ENCODE measurements around the gene NSRP1.

NSRP1 gene

GRCh38 chr17:30219315-30219714, 102.7 kb downstream of the NSRP1 start:
- no peak overlapping the region for H3K27ac ChIP-seq
- TF ChIP-seq Cebpa-rat (IDR thresholded peaks at IDR 0.05), result no peak
- no peak overlapping the region for H3K4me3 ChIP-seq
- no peaks in the 10 kb centered on the region for H3K36me3 ChIP-seq
- H3K9me3 ChIP-seq (replicated peaks in 1 of 11), result no peaks in the 10 kb centered on the region
- H3K27me3 ChIP-seq, result no peaks in the 10 kb centered on the region
- H3K9ac ChIP-seq, result no peak overlapping the region
- H3K4me2 ChIP-seq, result no peak overlapping the region
- H4K20me1 ChIP-seq, result no peaks in the 10 kb centered on the region
- H3K4me1 ChIP-seq, result peaks cover 0 to 2% (median 0%) of the 10 kb centered on the region in 10 experiments; a peak in 1 of 20 replicates

DNA sequence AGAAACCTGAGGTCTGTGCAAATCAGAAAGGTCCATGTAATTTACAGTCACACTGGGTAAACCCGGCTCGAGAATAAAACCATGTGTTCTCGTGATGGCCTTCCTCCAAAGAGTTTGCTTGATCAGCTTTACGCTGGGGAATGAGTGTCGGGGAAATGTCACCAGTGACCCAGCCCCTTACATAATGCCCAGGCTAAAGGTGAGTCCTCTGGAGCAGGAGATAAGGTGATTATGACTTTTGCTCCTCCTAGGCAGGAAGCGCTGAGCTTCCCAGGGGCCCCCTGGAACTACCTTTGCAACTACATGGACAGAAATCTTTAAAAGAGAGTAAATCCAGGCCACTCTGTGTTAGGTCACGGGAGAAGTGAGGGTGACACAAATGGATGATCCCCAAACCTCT, 103.2 kb downstream of the NSRP1 start:
- Histone ChIP-seq H3K4me3 (no peak overlapping the region), H4K20me1 (no peaks in the 10 kb centered on the region), H3K27me3 (no peaks in the 10 kb centered on the region), H3K36me3 (no peaks in the 10 kb centered on the region), H3K4me1 (peaks cover 0 to 5% (median 0%) of the 10 kb centered on the region in 10 experiments; a peak in 1 of 20 replicates), H3K9ac (no peak overlapping the region), H3K27ac (no peak overlapping the region), H3K4me2 (no peak overlapping the region), H3K9me3 (replicated peaks in 1 of 11) (no peaks in the 10 kb centered on the region)
- TF ChIP-seq Cebpa-rat (IDR thresholded peaks at IDR 0.05), result no peak

- no peaks in the 10 kb centered on the region for H3K36me3 ChIP-seq
- H3K4me1 ChIP-seq, result peaks cover 0 to 5% (median 0%) of the 10 kb centered on the region in 10 experiments; a peak in 1 of 20 replicates
- no peaks in the 10 kb centered on the region for H3K27me3 ChIP-seq
- H3K9ac ChIP-seq, result no peak overlapping the region
- H3K27ac ChIP-seq, result no peak overlapping the region
- H3K4me3 ChIP-seq, result no peak overlapping the region
- H3K9me3 ChIP-seq (replicated peaks in 1 of 11), result no peaks in the 10 kb centered on the region
- TF ChIP-seq Cebpa-rat (IDR thresholded peaks at IDR 0.05), result no peak
- H4K20me1 ChIP-seq, result no peaks in the 10 kb centered on the region
- no peak overlapping the region for H3K4me2 ChIP-seq
Measured at GRCh38 chr17:30220414-30220813, 103.8 kb downstream of the NSRP1 start.

DNA sequence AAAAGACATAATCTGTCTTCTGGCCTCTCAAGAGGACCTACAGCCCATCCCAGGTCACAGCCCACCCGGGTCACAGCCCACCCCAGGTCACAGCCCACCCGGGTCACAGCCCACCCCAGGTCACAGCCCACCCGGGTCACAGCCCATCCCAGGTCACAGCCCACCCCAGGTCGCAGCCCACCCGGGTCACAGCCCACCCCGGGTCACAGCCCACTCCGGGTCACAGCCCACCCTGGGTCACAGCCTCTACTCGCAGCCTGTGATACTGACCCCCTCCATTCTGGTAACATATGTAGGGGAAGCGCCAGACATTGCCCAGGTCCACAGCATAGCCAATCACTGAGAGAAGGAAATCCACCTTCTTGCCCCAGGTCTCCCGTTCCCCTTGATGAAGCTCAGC, 104.7 kb downstream of the NSRP1 start:
- Histone ChIP-seq H3K4me3 (no peak overlapping the region), H3K36me3 (no peaks in the 10 kb centered on the region), H3K27ac (no peak overlapping the region), H3K9ac (no peak overlapping the region), H3K4me1 (peaks cover 0 to 5% (median 0%) of the 10 kb centered on the region in 10 experiments; a peak in 1 of 20 replicates), H3K9me3 (replicated peaks in 1 of 11) (no peaks in the 10 kb centered on the region), H4K20me1 (no peaks in the 10 kb centered on the region; a peak in 1 of 22 replicates), H3K4me2 (no peak overlapping the region), H3K27me3 (no peaks in the 10 kb centered on the region)
- TF ChIP-seq Cebpa-rat (IDR thresholded peaks at IDR 0.05), result no peak

- Histone ChIP-seq H4K20me1 (no peaks in the 10 kb centered on the region; a peak in 1 of 22 replicates), H3K4me2 (no peak overlapping the region), H3K9me3 (replicated peaks in 1 of 11) (no peaks in the 10 kb centered on the region), H3K27ac (no peak overlapping the region), H3K27me3 (no peaks in the 10 kb centered on the region), H3K4me3 (no peak overlapping the region), H3K9ac (no peak overlapping the region), H3K36me3 (no peaks in the 10 kb centered on the region), H3K4me1 (peaks cover 0 to 5% (median 0%) of the 10 kb centered on the region in 10 experiments; a peak in 1 of 20 replicates)
- TF ChIP-seq Cebpa-rat (IDR thresholded peaks at IDR 0.05), result no peak
Measured at GRCh38 chr17:30222251-30222650, 105.6 kb downstream of the NSRP1 start.

DNA sequence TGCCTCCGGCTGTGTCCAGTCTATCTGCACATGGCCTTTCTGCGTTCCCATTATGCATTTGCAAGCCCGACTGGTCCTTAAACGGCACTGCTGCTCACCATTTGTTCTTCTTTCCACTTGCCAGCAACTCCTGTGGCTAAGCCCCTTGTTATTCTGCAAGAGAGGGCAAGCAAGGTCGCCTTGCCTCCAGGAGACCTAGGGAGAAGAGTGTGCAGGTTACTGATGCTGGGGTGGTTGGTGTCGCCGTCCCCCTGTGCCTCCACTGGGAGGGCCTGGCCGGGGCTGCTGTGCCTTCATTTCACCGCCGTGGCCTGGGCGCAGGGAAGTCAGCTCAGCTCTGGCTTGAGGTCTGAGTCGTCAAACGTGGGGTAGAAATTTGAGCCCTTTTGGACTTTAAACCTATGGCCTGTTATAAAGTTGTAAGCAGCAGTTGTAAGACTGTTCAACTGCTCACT, 106.1 kb downstream of the NSRP1 start:
- Histone ChIP-seq H3K27ac (no peak overlapping the region), H3K36me3 (no peaks in the 10 kb centered on the region), H3K4me1 (peaks cover 0 to 8% (median 2%) of the 10 kb centered on the region in 10 experiments; a peak in 11 of 20 replicates), H3K4me2 (no peak overlapping the region), H3K9me3 (replicated peaks in 1 of 11) (no peaks in the 10 kb centered on the region), H3K9ac (no peak overlapping the region), H3K4me3 (no peak overlapping the region), H4K20me1 (no peaks in the 10 kb centered on the region; a peak in 1 of 22 replicates), H3K27me3 (no peaks in the 10 kb centered on the region)
- no peak for TF ChIP-seq Cebpa-rat (IDR thresholded peaks at IDR 0.05)

GRCh38 chr17:30224419-30224960, 107.9 kb downstream of the NSRP1 start:
- no peak overlapping the region for H3K9ac ChIP-seq
- no peaks in the 10 kb centered on the region for H3K27me3 ChIP-seq
- no peak overlapping the region for H3K27ac ChIP-seq
- no peak for TF ChIP-seq Cebpa-rat (IDR thresholded peaks at IDR 0.05)
- peaks cover 0 to 21% (median 14%) of the 10 kb centered on the region in 10 experiments; a peak in 17 of 20 replicates for H3K4me1 ChIP-seq
- no peaks in the 10 kb centered on the region for H3K36me3 ChIP-seq
- H3K4me3 ChIP-seq, result no peak overlapping the region
- no peak overlapping the region for H3K4me2 ChIP-seq
- H3K9me3 ChIP-seq (replicated peaks in 1 of 11), result no peaks in the 10 kb centered on the region
- no peaks in the 10 kb centered on the region; a peak in 1 of 22 replicates for H4K20me1 ChIP-seq

DNA sequence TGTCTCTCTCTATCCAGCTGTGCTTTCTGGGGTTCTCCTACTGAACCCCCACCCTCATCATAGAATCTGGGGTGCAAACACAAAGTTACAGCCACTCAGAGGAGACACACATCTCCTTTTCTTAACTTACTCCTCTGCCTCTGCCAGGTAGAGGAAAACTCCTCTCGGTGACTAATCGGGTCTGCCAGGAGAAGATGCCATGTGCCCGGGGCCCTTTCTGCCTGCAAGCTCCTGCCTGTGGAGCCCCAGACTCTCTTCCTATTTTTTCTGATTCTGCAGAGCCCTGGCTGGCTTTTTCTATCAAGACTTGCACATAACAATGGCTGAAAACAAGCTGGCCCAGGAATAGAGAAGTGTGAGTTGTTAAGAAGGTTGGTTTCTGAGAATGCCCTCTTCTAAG, 108.5 kb downstream of the NSRP1 start:
- peaks cover under 1 to 23% (median 15%) of the 10 kb centered on the region in 10 experiments; a peak in 19 of 20 replicates for H3K4me1 ChIP-seq
- H3K27ac ChIP-seq, result no peak overlapping the region
- TF ChIP-seq Cebpa-rat (IDR thresholded peaks at IDR 0.05), result no peak
- no peak overlapping the region for H3K4me3 ChIP-seq
- no peaks in the 10 kb centered on the region for H3K36me3 ChIP-seq
- H3K4me2 ChIP-seq, result no peak overlapping the region; a peak in 1 of 22 replicates
- H3K27me3 ChIP-seq, result no peaks in the 10 kb centered on the region
- no peaks in the 10 kb centered on the region for H3K9me3 ChIP-seq (replicated peaks in 1 of 11)
- no peak overlapping the region for H3K9ac ChIP-seq
- H4K20me1 ChIP-seq, result no peaks in the 10 kb centered on the region; a peak in 1 of 22 replicates

DNA sequence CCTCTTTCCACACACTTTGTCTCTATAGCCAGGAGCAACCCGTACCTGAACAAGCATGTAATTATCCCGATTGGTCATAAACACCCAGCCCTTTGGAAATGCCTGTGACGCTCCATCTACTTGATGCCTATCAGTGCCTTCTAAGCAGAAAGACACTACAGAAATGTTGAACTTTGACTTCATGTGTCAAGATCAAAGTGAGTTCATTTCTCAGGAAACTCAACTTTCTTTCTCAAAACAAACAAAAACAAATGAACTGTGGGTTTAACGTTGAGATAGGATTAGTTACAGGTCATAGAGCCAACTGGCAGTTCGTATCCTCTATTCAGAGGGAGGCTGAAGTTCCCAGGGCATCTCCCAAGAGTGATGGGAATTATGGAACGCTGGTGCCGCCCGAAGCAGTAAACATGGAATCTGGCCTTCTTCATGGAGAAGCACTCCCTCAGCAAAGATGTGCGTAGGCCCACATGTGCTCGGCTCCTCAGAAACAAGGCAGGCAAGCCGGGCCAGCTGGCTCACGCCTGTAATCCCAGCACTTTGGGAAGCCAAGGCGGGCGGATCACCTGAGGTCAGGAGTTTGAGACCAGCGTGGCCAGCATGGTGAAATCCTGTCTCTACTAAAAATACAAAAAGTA, 109.4 kb downstream of the NSRP1 start:
- Histone ChIP-seq H3K27me3 (no peaks in the 10 kb centered on the region), H3K27ac (no peak overlapping the region), H3K36me3 (no peaks in the 10 kb centered on the region), H3K4me1 (peaks cover 10 to 29% (median 20%) of the 10 kb centered on the region in 10 experiments), H3K4me3 (no peak overlapping the region), H3K9me3 (replicated peaks in 1 of 11) (no peaks in the 10 kb centered on the region), H4K20me1 (no peaks in the 10 kb centered on the region; a peak in 1 of 22 replicates), H3K4me2 (no peak overlapping the region), H3K9ac (no peak overlapping the region)
- TF ChIP-seq Cebpa-rat (IDR thresholded peaks at IDR 0.05), result no peak

GRCh38 chr17:30226878-30227277, 110.3 kb downstream of the NSRP1 start:
- no peak overlapping the region for H3K4me2 ChIP-seq
- H3K4me1 ChIP-seq, result peaks cover 10 to 29% (median 20%) of the 10 kb centered on the region in 10 experiments
- H4K20me1 ChIP-seq, result no peaks in the 10 kb centered on the region; a peak in 1 of 22 replicates
- H3K36me3 ChIP-seq, result no peaks in the 10 kb centered on the region
- H3K4me3 ChIP-seq, result no peak overlapping the region
- no peak overlapping the region for H3K27ac ChIP-seq
- no peak for TF ChIP-seq Cebpa-rat (IDR thresholded peaks at IDR 0.05)
- H3K27me3 ChIP-seq, result peaks cover 0 to 2% (median 0%) of the 10 kb centered on the region in 11 experiments; a peak in 2 of 22 replicates
- H3K9me3 ChIP-seq (replicated peaks in 1 of 11), result no peaks in the 10 kb centered on the region
- H3K9ac ChIP-seq, result no peak overlapping the region
